SIG-M5 treated with dmso at 0.1 percent for 504 hours (cell line): ENCODE results near the gene YAP1.

Source experiments
- DNase-seq: peaks from one replicate; lab custom pipeline; 2025; ENCODE audit not compliant: unreplicated experiment; lab: John Stamatoyannopoulos, UW

YAP1 gene

GRCh38 chr11:102269927-102270326, 159.7 kb downstream of the YAP1 start:
- DNase-seq = no peak

DNA sequence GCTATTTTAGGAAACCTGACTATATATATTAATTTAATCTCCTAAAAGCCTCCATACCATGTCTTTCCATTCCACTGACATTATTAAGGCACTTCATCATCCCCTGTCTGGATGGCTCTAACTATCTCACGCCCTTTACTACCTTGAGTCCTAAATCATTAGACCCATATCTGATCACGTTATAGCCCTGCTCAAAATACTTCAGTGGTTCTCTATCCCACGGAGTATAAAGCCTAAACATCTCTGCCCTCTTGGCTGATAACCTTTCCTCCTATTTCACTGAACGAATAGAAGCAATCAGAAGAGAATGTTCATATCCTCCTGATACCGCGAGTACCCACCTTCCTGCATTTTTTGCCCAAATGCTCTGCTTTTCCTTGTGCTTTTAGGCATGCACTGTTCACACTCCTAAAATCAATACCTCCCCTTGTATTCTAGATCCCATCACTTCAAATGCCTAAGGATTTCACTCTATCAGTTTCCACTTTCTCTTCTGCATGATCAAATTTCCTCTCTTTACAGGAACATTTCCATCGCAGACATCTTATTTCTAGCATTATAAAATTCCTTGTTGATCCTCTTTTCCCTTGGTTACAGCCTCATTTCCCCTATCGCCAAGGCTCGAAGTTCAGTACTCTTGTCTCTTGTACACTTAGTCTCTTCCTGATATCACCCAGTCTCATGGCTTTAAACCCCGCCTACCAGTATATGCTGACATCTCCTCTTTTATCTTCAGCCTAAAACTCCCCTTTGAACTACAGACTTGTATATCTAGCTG, 162.0 kb downstream of the YAP1 start:
- DNase-seq = no peak

GRCh38 chr11:102274628-102275027, 164.4 kb downstream of the YAP1 start:
- no peak for DNase-seq

GRCh38 chr11:102276362-102276761, 166.1 kb downstream of the YAP1 start:
- no peak for DNase-seq

GRCh38 chr11:102276783-102277182, 166.5 kb downstream of the YAP1 start:
- DNase-seq = no peak

DNA sequence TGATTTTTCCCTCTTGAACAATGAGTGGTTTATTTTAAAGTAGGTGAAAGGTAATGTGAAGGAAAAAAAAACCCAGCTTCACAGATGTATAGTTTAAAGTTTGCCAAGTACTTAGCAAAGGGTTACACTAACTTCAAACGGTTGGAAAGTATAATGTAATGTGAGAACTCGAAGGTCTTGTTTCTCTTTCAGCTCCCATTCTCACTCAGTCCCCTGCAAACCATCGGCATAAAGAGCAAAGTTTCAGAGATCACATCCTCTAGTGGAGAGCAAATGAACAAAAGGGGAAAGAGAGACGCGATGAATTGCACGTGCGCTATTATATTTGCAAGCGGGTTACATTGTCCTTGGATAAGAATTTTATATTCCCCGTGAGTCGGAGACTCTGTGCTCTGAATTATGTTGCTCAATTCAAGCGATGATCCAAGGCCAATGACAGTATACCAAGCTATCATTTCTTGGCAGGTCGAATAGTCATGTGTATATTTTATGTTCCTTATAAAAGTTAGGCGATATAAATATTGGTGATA, 169.5 kb downstream of the YAP1 start:
- DNase-seq = no peak

DNA sequence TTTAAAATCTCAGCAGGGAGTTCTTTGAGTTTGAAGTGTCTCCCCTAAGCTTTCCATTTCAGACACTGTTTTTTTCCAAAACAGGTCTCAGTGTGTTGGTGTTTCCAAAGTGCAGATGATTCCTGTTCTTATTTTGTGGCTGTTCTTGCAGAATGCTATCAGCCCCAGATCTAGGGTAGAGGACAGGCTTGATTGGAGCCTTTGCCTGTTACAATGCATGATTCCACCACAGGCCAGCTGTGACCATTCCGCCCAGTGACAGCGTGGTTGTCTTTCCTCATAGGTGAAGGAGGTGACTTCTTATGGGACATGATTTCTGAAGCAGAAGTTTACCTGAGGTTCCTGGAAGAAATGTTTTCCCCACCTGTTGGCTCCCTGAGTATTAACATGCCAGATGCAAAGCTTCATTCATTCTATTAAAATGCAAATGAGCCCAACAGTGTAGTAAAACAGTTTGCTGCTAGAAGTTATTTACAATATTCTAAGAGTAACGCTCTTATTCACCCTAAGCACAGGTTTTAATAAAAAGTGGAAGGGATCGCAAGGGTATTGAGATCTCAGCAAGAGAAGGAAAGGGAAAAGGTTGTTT, 170.1 kb downstream of the YAP1 start:
- DNase-seq = no peak
